HG03025 (cell line): ENCODE data around the gene BACE2.

ENCODE experiments used
- ATAC-seq: cut with Tn5 transposase; IDR thresholded peaks from one replicate; pipeline ENCODE4 v1.9.1; 2021; ENCODE audit warnings: mild to moderate bottlenecking, moderate library complexity; ENCODE audit not compliant: unreplicated experiment, low FRiP score

The BACE2 gene

DNA sequence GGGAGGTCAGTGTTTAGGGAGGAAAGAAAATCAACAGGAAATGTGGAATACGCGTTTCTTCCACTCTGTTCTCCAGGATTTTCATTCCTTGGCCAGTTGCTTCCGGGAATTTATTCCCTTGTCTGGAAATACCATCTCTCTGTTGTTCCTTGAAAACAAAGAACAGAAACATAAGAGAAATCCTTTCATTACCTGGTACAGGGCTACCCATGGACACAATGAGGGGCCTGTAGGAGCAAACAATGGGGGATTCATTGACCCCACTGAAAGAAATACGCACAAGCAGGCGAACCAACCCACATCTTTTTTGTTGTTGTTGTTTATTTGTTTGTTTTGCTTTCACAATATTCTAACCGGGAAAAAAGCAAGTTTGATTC is 20.0 kb upstream of the BACE2 start:
- ATAC-seq, result no peak

DNA sequence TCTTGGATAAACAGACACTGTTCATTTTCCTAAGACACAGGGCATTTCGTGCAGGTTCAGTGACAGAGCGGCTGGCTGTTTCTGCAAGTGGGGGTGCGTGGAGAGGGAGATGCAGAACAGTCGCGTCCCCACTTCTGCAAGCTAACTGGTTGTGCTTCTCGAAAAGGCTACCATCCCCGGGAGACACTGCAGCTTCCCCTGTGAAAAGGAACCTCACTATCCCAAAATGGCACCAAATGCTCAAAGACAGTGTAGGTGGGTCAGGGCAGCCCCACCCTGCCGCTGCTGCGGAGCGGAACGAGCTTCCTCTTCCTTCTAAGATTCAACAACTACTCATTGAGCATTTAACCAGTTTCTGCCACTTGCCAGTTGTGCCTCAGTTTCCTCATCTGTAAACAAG is 19.2 kb upstream of the BACE2 start:
- no peak for ATAC-seq

DNA sequence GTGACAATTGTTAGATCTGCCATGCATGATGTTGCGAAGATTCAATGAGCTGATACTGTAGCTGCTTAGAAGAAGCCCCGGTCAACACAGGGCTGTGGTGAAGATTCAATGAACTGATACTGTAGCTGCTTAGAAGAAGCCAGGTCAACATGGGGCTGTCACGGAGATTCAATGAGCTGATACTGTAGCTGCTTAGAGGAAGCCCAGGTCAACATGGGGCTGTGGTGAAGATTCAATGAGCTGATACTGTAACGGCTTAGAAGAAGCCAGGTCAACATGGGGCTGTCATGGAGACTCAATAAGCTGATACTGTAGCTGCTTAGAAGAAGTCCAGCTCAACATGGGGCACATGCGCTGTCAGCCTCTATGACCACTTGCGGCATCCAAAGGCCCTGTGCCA is 18.8 kb upstream of the BACE2 start:
- no peak for ATAC-seq

DNA sequence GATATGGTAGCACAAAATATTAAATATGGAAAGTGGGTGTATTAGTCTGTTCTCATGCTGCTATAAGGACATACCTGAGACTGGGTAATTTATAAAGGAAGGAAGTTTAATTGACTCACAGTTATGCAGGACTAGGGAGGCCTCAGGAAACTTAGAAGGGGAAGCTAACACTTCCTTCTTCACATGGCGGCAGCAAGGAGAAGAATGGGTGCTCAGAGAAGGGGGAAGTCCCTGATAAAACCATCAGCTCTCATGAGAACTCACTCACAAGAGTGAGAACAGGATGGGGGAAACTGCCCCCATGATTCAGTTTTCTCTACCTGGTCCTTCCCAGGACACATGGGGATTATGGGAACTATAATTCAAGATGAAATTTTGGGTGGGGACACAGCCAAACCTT is 15.8 kb upstream of the BACE2 start:
- no peak for ATAC-seq

DNA sequence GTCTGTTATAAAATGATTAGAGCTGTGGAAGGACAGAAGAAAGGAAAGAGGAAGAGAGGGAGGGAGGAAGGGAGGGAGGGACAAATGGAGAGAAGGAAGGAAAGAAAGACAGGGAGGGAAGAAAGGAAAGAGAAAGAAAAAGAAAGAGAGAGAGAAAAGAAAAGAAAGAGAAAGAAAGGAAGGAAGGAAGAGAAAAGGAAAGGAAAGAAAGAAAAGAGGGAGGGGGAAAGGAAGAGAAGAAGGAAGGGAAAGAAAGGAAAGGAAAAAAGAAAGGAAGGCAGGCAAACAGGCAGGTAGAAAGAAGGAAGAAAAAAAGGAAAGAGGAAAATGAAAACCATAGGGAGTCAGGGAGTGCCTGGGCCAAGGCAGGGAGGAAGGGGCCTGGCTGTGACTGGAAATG is 14.5 kb upstream of the BACE2 start:
- ATAC-seq, result no peak

DNA sequence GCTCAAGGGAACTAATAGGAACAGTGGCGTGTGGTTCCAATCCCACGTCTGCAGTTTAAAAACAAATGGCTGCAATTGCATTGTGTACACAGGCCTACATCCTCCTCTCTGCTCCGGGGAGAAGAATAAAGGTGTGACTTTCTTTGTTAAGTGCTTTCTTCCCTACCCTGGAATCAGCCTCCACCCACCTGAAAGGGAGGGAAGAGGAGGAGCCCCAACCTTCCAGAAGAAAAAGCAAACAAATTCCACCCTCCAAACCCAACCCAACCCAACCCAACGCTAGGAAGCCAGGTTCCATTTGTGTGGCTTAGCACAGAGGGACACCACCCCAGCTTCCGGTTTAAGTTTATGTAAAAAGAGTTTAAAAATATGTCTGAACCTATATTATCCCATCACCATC is 11.8 kb upstream of the BACE2 start:
- no peak for ATAC-seq

DNA sequence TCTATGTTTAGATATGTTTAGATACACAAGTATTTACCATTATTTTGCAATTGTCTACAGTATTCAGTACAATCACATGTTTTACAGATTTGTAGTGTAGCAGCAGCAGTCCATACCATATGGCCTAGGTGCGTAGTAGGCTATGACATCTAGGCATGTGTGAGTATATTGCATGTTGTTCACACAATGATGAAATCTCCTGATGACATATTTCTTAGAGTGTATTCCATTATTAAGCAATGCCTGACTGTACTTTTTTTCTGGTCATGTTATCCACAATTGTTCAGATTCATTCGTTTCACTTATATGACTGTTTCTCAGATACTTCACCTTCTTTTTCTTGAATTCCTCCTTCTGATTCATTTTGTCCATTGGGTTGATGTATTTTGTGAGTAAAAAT is 9.9 kb upstream of the BACE2 start:
- no peak for ATAC-seq

DNA sequence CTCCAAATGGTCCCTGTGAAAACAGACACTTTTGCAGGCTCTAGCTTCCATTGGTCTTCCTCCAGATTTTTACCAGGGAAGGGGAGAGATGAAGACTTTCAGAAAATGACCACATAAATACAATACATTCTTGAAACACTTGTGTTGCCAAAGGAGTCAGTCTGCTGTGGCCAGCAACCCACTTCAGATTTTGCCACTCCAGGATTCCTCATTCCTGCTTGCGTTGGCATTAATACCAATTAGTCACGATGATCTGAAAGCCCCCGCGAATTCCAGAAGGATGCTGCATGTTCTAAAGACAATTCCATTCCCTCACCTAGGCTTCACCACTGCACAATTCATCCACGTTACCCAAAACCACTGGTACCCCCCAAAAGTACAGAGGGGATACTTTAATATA is 7.9 kb upstream of the BACE2 start:
- ATAC-seq, result no peak

DNA sequence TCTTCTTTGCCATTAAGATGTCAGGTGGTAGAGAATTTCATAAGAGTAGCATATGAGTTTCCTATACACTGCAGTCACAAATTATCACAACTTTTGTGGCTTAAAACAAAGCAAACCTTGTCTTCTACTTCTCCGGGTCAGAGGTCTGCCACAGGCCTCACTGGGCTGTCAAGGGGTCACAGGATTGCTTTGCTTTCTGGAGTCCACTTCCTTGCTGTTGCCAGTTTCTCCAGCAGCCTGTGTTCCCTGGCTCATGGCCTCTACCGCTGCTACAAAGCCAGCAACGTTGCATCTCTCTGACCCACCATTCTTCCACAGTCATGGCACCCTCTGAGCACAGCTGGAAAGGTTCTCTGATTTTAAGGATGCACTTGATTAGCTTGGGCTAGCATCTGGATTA is 6.5 kb upstream of the BACE2 start:
- no peak for ATAC-seq

DNA sequence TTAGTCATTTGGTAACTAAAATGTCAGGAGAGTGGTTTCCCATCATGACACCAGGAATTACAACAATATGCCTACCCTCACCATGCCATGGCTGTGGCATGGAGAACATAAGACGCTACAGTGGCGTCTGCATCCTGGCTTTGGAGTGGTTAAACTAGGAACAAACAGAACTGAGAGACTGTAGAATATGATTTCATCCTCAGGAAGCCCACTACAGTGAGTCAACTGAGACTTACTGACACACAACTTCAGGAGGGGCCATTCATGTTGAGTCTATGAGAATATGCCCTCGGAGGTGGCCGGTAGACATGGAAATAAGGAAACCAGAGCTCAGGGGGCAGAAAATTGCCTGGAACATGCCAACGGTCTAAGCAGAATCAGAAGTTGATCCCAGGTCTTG is 5.9 kb upstream of the BACE2 start:
- ATAC-seq, result no peak

DNA sequence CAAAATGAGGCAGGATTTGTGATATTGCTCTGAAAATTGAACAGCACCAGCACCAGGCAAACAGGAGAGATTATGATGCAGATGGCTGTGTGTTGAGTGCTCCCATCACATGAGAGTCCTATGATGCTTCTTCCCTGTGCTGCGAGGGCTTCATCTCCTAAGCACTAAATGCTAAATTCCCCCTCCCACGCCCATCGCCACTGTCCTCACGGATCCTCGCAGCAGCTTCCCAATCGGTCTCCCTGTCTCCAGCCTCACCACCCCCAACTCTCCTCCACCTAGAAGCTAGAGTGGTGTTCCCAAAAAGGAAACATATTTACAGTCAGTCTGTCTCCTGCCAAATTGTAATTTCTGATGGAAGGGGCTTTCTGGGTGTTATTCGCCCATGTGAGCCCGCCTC is 4.9 kb upstream of the BACE2 start:
- ATAC-seq, result no peak

DNA sequence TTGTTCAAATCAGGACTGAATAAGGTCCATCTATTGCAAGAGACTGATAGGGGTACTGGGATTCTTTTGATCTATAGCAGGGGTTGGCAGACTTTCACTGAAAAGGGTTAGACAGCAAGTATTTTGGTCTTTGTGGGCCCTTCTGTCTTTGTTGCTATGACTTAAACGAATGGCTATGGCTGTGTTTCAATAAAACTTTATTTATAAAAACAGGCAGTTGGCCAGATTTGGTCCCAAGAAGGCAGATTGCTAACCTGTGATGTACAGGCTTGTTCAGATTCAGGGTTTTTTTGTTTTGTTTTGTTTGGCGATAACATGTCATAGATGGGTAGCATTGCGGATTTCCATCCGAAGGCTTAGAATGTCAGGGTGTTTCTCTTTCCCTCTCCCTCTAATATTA is 3.9 kb upstream of the BACE2 start:
- ATAC-seq, result no peak

DNA sequence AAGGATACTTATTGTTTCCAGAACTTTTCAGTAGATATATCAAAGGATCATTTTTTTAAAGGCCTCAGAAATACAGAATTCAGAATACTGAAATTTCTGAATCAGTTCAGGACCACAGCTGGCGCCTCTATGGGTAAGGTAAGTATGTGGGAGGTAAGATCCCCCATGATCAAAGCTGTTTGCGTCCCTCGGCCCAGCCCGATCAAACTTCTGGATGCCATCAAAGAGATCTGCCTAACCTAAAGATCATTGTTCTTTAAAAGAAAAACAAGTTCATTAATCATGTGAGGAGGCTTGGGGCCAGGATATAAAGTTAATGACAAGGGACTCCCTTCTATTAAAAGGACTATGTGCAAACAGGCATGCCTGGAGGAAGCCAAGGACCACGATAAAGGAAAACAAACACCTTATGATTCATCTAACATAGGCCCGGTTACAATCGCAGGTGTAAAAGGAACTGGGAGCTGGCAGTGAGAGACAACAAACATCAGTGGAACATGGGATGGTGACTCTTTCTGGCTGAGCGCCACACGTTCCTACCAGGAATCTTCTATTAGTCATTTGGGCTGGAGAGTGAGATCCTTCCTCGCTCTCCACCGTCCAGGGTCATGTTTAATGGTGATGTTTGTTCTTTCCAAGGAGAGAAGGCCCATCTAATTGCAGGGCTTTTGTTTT is 2.8 kb upstream of the BACE2 start:
- no peak for ATAC-seq

DNA sequence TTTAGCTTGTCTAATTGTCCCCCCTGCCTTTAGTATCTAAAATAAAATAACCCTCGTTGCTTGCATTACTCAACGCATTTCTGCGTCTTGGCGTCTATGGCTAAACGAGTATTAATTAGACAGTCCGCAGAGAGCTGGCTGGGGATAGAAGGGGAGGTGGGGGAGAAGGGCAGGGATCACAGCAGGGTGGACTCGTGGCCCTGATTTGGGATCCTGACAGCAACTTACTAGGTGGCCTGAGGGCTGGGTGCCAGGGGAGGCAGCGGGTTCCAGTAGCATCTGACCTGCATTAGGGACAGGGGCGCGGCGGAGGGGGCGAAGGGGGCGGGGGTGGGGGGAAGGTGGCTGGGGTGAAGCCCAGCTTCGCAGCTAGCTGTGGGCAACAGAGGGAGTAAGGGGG is 1.1 kb upstream of the BACE2 start:
- no peak for ATAC-seq

DNA sequence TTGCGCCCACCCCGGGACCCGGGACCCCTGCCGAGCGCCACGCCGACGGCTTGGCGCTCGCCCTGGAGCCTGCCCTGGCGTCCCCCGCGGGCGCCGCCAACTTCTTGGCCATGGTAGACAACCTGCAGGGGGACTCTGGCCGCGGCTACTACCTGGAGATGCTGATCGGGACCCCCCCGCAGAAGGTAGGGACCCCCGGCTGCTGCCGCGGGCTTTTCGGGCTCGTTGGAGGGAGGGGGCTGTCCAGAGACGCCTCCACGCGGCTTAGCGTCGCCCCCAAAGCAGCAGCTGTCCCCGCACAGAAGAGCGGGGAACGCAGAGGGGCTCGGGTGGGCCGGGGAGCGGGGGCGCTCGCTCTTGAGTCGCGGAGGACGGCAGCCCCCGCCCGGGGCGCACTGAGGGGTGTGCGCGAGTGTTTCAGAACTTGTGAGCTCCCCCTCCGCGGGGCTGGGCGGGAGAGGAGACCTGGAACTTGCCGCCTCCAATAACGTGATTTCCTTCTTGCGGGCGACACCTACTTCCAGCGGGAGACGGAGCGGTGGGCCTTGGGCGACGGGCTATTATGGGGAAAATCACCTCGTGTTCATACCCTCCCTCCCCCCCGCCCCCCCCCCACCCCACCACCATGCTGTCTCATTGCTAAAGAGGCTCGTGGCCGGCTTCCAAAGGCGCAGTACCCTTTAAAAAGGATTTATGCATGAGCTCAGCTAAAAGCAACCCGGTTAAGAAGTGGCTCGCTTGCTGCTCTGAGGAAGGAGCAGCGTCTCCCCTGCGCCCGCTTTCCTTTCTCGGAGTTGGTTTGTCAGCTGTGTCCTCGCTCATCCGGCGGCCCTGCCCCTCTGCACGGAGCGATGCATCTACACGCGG is 664 bp downstream of the BACE2 start:
- ATAC-seq, result no peak

DNA sequence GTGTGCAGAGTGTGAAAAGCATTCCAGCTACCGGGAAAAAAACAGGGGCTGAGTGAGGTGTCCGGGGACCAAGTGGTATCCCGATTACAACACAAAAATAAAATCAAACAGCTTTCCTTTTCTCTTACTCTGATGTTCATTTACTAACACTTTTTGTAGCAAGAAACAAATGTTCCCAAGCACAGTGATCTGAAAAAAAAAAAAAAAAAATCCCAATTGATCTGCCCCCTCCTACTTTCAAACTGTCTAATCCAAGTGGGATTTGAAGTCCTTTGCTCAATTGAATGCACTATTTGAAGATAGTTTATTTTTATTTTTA is 1.3 kb downstream of the BACE2 start:
- ATAC-seq, result no peak

DNA sequence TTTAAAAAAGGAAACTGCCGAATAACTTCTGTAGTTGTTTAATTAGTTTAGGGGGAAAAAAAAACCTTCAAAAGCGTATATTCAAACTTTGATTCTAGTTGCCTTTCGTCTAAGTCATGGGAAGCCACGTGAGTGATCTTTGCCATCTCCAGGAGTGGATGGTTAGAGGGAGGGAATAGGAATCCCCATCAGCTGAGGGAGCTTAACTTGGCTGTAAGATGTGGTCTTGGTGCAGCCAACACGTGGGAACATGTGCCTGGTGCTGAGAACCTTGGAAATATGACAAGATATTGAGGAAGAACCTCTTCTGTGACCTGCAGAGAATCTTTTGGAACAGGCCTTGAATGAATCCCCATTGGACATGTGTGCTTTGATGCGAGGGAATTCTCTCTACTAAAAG is 1.7 kb downstream of the BACE2 start:
- no peak for ATAC-seq

DNA sequence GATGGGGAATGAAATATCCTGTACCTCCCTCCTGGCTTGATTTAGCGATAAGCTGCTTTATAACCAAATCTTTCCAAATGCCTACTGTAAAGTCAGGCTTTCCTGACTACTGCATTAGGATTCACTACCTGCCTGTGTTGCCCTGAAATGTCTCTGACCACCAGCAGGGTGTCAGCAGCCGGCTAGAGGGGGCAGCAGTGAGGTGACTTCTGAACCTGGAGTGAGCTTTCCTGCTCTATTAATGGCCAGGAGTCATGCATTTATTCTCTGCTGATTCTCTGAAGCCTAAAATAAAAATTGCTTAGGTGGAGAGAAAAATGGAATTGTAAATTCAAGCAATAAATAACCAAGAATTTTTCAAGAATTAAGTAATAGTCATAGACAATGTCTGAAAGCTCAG is 2.5 kb downstream of the BACE2 start:
- ATAC-seq, result no peak

DNA sequence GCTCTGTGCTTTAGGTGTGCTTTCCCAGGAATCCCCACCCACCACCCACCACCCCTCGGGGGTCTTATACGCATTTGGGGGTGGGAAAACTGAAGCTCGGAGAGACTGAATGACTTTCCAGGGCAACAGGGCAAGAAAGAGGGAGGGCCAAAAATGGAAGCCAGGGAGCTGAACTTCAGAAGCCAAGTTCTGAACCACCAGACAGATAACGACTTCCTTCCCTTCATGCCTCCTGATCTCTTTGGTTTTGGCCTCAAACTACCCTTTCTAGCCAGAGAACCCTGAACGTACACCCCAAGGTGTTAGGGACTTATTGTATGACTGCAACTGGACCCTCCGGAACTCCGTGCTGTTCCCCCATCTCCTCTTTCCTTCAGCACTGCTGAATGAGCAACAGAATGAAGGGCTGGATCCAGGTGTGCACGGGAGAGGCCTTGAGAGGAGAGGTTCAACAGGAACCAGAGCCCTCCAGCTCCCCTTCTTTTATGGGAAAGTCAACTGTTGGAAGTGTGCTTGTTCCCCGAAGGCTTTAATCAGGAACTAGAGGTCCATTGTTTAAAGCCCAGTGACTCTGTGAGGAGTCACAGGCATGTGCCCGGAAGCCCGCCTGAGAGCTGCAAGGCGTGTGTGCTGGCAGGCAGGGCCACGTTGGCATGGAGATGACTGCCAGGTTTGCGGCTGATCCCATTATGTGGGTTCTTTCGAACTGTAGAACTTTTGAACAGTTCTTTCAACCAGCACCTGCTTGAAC is 3.1 kb downstream of the BACE2 start:
- no peak for ATAC-seq

DNA sequence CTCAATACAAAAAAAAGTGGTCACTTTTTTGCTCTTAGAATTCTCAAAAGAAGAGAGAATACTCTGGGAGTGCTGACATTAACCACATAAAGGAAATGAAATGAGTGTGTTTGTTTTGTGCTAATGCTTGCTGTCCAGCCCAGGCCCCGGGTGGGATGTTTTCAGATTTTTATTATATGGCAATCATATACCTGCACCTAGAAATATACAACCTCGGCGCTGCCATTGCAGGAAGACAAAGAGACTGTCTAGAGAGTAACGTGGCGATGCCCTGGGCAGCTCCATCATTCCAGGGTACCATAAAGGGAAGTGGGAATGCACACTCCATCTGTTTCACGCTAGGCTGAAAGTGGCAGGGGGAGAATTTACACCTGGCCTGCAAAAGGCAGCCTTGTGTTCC is 7.1 kb downstream of the BACE2 start:
- ATAC-seq, result no peak

DNA sequence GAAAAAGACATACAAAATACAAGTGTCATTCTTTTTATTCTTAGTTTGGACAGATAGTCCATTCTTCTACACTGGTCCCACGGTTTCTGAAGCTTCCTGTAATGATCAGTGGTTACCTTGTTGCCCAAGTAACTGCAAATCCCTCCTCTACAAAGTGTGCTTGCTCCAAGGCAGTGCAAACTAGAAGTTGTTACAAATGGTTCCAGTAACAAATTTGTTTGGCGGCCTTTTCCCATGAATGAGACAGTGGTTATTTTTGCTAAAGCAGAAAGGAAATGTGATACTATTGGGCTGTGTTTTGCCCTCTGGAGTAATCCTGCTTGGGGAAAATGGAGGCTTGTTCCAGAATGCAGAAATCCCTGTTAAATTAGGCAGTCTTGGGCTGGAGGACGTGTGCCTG is 8.9 kb downstream of the BACE2 start:
- ATAC-seq, result no peak

DNA sequence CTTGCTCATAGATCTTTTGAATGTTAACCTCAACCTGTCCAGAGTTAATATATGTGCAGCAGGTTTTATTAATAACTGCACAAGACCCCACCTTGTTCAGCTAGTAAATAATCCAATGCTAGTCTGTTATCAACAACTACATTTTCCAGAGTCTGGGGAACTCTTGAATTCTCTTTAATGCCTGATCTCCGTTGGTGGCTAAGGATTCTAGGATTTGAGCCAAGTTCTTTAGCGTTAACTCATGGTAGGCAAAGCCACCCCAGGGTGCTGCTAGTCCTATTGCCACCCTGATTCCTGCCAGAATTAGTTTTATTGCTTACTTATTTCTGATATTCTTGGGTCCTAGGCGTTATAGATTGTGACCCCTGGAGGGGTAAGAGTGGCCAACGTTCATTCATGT is 12.8 kb downstream of the BACE2 start:
- no peak for ATAC-seq
